NCI-H1417 treated with DMSO at 0.1 percent for 48 hours (cell line): ENCODE measurements around the gene MAPK8IP2.

ENCODE experiments used
- DNase-seq: peaks from one replicate; lab custom pipeline; 2025; lab: John Stamatoyannopoulos, UW

Gene MAPK8IP2

DNA sequence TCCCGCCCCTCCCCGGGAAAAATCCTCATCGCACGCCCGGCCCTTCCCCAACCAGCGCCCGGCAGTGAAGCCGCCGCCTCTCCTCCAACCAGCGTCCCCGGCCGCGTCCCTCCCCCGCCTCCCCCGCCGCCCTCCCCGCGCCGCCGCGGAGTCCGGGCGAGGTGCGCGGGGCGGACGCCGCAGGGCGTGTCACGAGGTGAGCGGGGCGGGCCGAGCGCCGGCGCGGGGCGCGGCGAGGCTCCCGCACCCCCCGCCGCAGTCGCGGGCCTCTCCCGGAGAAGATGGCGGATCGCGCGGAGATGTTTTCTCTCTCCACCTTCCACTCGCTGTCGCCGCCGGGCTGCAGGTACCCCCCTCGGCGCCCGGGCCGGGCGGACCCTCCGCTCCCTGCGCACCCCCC lies at the start of gene MAPK8IP2:
Gene MAPK8IP2 (plus strand): TSS at position 256 of the 400 bp plus-strand sequence. CDS start 26 bp downstream, at position 282.
- no peak for DNase-seq

DNA sequence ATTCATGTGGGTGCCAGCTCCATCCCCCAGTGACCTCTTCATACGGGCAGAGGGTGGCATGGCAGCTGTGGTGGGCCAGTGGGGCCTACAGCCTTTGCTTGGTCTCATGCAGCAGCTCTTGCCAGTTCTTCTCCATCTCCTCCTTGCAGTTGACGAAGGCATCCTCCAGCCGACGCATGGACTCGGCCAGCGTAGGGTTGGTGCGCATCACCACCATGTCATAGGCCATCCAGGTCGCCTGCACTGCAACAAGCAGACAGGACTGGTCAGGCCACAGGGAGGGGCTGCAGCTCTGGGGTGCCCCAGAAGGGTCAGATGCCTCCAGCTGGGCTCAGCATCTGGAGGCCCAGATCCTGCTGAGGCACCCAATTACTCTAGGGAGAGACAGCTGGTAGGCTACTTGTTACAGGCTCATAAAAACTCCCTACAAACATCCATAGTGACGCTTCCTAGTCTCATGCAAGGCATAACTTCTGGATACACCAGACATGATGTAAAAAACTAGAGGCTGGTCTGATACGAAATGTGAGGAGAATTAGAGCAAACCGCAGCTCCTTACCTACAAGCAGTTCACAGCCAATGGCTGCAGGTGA lies 49.3 kb upstream of the MAPK8IP2 start:
- DNase-seq = no peak

DNA sequence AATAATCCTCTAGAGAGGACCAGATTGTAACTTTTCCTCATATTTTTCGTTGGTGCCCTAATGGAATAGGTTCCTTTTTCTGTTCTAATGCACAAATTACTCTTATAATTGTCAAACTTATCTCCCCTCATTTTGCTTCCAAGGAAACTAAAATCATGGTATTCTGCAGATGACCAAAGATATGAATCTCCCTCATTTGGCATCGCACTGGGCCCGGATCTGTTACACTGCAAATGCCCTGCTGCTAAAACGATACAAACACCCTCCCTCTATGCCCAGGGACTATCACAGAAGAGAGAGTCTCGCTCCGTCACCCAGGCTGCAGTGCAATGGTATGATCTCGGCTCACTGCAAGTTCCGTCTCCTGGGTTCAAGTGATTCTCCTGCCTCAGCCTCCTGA lies 47.3 kb upstream of the MAPK8IP2 start:
- DNase-seq = no peak

DNA sequence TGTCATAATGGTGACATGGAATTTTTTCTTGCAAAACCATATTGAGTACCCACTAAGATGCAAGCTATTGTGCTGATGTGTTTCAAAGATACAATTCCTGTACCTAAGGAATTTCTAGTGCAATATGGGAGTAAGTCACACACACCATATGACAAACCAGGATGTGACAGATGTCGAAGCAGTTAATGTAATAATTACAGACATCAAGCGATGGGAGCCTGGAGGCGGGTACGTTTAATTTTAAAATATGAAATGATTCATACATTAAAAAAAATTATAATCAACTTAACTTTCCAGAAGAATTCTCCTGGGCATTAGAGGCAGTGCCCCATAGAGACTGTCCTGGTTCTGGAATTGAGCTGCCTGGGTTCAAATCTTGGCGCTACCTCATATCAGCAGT lies 43.9 kb upstream of the MAPK8IP2 start:
- no peak for DNase-seq

DNA sequence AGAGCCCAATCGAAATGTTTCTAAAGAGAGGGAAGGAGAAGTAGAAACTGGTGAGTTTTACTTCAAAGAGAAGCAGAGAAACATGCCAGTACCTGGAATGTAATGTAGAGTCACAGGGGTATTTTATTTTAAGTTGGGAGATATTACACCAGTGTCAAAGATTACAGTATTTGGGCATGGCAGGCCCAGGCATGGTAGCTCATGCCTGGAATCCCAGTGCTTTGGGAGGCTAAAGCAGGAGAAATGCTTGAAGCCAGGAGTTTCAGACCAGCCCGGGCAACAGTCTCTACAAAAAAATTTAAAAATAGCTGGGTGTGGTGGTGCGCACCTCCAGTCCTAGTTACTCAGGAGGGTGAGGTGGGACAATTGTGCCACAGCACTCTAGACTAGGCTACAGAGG lies 40.6 kb upstream of the MAPK8IP2 start:
- no peak for DNase-seq

DNA sequence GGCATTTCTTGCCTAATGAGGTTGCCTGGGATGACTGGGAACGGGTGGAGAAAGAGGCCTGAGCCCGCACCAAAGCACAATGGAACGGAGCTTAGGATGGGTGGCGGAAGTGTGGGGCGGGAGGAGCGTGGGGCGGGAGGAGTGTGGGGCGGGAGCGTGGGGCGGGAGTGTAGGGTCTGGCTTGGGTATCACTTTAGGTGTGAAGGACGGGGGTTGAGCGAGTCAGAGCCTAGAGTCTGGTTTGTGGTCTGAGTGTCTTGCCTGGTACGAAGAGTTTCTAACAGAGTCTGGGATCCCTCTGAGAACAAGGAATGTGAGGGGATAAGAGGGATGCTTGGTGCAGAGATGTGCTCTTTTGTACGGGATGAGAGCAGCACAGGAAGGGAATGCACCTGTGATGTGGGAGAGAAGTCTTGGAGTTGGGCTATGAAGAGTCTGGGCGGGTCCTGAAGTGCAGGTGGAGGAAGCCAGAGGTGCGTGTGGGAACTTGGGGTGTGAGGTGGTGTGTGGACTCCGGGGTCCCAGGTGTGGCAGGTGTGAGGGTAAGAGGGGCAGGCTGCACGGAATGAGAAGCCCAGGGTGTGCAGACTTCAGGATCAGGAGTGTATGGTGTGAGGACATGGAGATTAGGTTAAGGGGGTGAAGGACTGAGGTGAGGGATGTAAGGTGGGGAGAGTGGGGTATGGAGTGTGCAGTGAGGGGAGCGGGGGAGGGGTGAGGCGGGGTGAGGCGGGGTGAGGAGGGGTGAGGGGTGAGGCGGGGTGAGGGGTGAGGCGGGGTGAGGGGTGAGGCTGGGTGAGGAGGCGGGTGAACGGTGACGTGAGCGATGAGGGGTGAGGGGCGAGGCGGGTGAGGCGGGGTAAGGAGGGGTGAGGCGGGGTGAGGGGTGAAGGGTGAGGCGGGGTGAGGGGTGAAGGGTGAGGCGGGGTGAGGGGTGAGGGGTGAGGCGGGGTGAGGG lies 38.9 kb upstream of the MAPK8IP2 start:
- DNase-seq = no peak

DNA sequence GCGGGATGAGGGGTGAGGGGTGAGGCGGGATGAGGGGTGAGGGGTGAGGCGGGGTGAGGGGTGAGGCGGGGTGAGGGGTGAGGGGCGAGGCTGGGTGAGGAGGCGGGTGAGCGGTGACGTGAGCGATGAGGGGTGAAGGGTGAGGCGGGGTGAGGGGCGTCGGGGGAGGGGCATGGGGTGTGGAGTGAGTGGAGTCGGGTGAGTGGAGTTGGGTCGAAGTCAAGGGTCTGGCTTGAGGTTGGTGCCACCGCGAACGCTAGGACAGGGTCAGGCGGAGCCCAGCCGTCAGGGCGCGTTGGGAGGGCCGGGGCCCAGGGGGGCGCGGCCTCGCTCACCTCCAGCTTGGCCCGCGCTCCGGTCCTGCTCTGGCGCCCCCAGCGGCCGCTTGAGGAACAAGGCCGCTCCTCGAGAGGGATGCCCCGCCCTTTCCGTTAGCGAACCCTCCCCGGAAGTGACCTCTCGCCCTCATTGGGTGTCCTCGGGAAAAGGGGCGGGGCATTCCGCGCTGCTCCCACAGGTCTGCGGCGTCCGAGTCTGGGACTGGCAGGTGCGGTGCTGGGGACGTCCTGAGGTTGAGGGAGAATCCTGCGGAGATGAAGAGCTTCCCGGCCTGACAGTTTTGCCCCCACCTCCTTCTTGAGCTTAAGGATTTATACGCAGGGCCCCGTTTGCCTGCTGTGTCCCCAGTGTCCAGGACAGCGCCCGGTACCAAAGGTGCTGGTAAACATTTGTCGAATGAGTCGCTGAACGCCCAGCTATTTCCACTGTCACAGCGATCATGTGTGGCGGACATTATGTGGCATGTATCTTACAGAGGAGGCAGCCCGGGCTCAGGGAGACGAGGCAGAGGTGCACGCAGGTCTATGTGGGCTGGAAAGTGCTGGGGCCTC lies 37.8 kb upstream of the MAPK8IP2 start, which contains the start of gene SYCE3:
Gene SYCE3 (minus strand): TSS at position 397 of the 890 bp plus-strand sequence. CDS start 6,514 bp downstream, outside the sequence.
- peak; percentile 63 for DNase-seq

DNA sequence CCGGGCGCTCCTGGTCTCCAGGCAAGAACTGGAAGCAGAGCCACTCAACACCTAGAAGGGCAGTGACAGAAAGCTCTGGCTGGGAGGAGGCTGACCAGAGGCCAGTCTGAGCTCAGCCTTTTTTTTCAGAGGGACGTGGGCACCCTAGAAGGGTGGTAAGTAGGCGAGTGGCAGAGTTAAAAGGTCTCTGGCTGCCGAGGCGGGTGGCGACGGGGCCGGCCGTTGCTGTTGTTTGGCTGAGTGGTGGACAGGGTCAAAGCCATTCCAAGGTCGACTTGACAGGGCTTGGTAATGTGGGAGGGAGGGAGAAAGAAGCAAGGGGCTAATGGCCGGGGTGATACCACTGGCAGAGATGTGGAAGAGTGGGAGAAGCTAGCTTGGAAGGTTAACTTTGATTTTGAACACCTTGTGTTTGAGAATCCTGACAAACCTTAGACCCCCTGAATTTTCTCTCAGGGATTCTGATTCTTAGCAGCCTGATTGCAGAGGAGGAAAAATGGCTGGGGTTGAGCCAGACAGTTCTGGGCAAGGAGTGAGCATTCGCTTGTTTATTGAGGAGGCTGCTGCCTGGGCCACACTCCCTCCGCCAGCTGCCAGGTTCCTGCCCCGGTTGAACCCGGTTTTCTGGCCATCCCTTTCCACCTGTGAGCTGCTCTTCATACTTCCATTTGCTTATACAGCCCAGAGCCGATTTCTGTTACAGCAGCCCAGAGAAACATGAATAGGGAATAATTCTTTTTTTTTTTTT lies 37.0 kb upstream of the MAPK8IP2 start:
- DNase-seq = no peak

DNA sequence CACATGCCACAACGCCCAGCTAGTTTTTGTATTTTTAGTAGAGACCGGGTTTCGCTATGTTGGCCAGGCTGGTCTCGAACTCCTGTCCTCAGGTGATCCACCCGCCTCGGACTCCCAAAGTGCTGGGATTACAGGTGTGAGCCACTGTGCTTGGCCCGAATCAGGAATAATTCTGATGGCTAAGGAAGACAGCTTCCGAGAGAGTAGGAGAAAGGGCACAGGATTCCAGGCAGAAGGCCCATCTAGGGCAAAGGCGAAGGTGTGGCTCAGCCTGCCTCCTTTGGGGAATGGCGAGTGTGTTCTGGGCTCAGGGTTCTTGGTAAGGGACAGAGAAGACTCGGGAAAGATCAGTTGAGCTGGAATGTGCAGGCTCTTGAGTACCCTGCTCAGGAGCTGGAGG lies 36.3 kb upstream of the MAPK8IP2 start:
- DNase-seq = no peak

DNA sequence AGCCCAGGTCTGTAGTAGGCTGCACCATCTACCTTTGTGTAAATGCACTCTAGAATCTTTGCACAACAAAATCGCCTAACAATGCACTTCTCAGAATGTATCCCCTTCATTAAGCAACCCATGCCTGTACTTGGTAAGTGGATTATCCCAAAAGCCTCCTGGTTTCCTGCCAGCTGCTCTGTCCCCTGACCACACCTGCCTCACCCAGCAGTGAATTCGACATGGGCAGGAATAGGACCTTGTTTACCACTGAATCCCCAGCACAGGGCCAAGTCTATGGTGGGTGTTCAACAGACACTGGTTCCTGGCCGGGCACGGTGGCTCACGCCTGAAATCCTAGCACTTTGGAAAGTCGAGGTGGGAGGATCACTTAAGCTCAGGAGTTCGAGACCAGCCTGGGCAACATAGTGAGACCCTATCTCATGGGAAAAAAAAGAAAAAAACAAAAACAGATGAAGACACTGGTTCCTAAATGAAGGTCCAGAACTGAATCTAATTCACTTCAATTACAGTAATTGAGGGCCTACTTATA lies 32.8 kb upstream of the MAPK8IP2 start:
- no peak for DNase-seq

DNA sequence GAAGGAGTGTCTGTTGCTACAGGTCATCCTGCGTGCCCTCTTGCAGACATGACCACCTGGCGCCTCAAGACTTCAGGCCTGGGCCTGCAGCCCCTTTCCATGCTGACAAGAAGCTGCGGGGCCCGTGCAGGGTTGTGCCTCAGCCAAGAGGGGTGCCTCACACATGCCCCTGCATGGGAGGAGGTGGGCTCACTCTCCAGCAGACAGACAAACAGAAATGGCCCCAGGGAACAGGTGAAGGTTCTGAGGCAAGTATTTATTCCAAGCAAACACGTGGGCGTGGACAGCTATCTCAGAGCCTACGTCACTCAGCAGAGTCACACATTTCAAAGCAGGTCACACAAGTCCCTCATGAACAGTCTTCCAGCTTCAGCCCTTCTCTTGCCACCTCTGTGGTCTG lies 32.0 kb upstream of the MAPK8IP2 start:
- no peak for DNase-seq

DNA sequence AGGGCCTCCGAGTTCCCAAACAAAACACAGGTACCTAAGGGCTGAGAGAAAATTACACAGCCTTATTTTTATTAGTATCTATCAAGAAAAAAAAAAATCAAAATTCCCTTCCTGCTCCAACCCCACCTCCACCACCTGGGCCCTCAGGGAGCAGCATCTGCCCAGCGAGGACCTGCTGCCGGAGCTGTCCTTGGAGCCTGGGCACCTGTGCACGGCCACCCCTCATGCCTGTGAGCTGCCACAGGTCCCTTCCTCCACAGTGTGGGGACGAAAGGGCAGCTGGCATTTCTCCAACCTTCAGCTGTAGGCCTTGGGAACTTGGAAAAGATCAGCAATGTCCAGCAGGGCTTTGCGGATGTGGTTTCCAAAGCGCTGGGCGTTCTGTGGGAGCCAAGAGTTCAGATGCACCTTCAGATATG lies 31.5 kb upstream of the MAPK8IP2 start:
- no peak for DNase-seq

DNA sequence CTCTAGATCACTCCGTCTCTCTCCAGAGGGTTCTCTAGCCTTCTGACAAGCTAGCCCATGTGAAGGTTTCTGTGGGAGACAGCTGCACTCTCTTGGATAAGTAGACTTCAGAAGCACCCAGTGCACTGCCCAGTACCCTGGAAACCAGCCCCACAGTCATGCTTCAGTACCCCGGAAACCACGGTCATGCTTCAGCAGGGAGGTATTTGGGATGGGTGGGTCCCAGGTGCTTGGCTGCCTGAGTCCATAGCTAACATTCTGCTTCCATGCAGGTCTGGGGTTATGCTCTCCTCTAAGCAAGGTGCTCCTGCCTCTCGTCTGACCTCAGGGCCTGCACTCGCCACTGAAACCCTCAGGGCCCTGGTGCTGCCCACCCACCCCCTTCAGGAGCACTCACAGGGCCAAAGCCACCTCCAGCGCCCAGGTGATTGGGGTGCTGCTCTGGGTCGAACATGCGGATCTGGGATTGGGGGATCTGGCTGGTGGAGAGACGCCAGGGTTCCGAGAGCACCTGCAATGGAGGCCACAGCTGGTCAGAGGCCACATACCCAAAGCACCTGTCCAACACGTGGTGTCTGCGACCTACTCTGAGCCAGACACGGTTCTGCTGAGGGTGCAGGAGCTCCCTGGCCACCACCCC lies 30.6 kb upstream of the MAPK8IP2 start:
- no peak for DNase-seq

DNA sequence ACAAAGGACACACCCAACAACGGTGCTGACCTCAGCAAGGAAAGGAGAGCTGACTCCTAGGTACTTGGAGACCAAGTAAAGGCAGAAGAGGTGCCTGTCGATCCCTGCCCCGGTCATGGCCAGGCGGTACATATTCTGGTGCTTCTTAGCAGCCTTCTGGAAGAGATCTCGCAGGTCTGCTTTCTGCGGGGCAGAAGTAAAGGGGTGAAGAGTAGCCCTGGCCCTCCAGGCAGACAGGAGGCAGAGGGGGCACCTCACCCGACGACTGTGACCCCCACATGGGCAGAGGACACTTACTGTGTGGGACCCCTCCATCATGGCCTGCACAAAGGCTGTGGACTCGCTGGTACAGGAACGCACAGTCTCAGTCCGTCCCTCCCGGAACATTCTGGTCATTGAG lies 29.7 kb upstream of the MAPK8IP2 start:
- DNase-seq = no peak

DNA sequence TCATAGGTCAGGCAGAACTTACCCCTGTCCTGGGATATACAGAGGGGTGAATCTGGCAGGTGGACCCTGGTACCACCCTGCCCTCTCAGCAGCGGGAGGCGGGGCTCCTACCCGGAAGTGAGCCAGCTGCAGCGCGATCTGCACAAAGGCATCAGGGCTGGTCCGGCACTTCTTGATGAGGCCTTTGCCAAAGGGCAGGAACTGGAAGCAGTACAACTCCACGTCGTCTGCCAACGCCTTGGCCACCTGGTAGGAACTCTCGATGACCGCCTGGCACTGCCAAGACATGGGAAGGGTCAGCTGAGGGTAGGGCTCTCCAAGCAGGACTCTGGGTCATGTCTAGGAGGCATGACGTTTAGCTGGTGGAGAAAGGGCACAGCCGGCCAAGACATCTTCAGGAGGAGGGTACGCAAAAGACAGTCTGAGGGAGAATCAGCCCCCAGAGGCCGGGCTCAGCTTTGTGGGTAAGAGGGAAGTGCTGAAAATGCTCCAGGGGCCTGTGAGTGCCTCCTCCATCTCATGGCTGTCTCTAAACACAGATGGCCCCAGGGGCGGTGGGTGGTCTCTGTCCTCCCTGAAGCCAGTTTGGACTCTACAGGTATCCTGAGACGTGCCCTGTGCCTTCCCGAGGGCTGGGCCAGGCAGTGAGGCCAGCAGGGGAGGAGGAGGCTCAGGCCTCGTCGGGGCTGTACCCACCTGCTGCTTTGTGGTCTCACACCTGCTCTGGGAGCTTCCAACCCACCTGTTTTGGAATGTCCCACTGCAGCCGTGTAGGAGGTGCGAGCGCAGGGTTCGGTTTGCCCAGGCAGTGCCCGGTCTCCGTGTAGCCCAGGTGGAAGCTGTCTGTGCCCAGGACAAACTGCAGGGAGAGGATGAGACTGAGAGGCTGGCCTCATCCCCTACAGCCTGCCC lies 29.1 kb upstream of the MAPK8IP2 start:
- DNase-seq = no peak

DNA sequence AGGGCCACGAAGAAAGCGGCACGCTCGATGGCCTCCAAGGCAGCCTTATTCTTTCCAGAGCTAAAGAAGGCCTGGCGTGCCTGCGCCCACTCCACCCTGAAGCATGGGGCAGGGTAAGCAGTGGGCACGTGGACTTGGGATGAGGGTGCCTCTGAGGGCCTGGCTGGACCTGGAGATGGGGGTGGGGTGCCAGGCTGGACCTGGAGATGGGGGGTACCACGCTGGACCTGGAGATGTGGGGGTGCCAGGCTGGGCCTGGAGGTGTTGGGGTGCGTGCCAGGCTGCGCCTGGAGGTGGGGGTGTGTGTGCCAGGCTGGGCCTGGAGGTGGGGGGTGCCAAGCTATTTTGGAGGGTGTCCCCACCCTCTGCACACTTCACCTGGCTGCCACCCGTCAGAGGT lies 27.6 kb upstream of the MAPK8IP2 start:
- no peak for DNase-seq

DNA sequence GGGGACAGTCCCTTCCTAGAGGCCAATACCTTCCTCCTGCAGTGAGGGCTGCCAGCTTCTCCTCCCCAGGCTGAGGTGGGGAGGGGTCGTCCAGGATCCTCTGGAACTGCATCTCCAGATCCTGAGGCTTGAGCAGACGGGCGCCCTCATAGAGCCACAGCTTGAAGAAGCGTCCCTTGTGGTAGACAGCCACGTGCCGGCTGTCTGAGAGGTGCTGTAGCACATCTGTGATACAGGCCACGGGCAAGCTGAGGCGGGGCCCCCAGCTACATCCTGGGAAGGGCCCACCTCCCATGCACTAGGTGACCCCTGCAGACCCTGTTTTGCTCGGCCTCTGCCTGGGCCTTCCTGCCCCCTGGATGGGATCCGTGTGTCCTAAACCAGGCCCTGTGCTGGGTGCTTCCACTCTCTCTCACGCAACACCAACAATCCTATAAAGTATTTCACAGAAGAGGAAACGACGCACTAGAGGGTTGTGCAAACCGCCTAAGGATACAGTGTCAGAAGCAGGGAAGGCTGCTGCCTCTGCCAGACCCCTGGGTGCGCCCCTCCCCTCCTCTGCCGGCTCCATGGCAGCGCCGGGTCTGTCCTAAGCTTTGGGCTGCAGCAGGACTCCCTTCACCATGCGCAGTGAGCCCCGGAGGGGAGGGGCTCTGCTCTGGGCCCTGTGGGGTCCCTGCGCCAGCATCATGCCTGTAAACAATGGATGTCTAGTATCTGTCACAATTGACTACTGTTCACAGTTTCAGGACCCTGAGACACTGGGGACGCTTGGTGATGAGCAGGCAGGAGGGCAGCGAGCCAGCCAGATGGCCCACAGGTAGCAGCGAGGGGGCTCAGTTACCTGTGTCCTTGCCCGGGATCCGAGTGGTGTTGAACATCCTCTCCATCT lies 26.9 kb upstream of the MAPK8IP2 start:
- no peak for DNase-seq

DNA sequence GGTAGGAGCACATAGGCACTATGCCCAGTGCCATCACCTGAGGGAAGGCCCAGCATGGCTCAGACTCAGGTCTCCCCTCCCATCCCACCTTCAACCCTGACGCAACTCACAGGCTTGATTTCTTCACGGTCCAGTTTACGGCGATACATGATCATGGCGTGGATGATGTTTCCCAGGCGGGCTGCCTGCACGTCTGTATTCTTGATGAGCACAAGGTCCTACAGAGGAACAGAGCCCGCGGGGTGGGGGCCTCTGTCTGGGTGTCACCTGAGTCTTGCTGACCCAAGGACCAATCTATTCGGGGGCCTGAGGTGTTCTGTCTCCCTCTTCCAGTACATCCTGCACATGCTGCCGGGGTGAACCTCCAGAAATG lies 26.2 kb upstream of the MAPK8IP2 start:
- no peak for DNase-seq
